WTC11 (cell line): ENCODE data around the gene GRAMD1B. TPM values are rescaled to one million over a fixed set of nuclear protein-coding genes. Genes with fewer than 3 reads are reported as not detected.

Source experiments
- ATAC-seq: fragments of 200-7000 bp; cut with Tn5 transposase; 2 replicates; pipeline ENCODE4 v1.10.0; 2021; ENCODE audit warnings: mild to moderate bottlenecking, moderate library complexity
- CTCF ChIA-PET: fragments of 300-600 bp; sonication (Branson Sonifier 250); formaldehyde crosslinking; loops from one replicate; lab custom pipeline; 2021; ENCODE audit warnings: antibody characterized with exemption; lab: Charles Lee
- POLR2A ChIA-PET: fragments of 350-600 bp; sonication (Branson Sonifier 250); formaldehyde crosslinking; loops from one replicate; lab custom pipeline; 2021; ENCODE audit warnings: antibody characterized with exemption; lab: Charles Lee
- DNase-seq: peaks from one replicate; pipeline ENCODE4 v3.0.0; 2021; ENCODE audit warnings: low spot score
- H3K27ac Mint-ChIP-seq: 2 replicates; pipeline ENCODE4 v1.8.0; 2021; ENCODE audit warnings: mixed read lengths
- H3K27me3 Mint-ChIP-seq: 2 replicates; pipeline ENCODE4 v1.8.0; 2021; ENCODE audit warnings: low read depth, mild to moderate bottlenecking, moderate library complexity, mixed read lengths
- H3K36me3 Mint-ChIP-seq: 2 replicates; pipeline ENCODE4 v1.8.0; 2021; ENCODE audit warnings: mixed read lengths
- H3K4me1 Mint-ChIP-seq: 2 replicates; pipeline ENCODE4 v1.8.0; 2022; ENCODE audit warnings: mixed read lengths
- H3K4me3 Mint-ChIP-seq: 2 replicates; pipeline ENCODE4 v1.8.0; 2021; ENCODE audit warnings: mild to moderate bottlenecking, moderate library complexity, mixed read lengths
- H3K9me3 Mint-ChIP-seq: 2 replicates; pipeline ENCODE4 v1.8.0; 2021; ENCODE audit warnings: mixed read lengths
- ARID4B ChIP-seq: sonication (generic); formaldehyde crosslinking; IDR thresholded peaks from 2 replicates; pipeline ENCODE4 v1.8.0; 2023; ENCODE audit warnings: missing genetic modification reagents, mild to moderate bottlenecking, borderline replicate concordance
- ATF3 ChIP-seq: sonication (generic); formaldehyde crosslinking; conservative IDR thresholded peaks from 2 replicates; pipeline ENCODE4 v1.8.1; 2022; ENCODE audit warnings: mild to moderate bottlenecking, missing genetic modification reagents
- CTCF ChIP-seq: fragments of 200-600 bp; IDR thresholded peaks from 2 replicates; pipeline ENCODE4 v1.8.0; 2022; ENCODE audit warnings: antibody characterized with exemption
- ETV6 ChIP-seq: sonication (generic); formaldehyde crosslinking; IDR thresholded peaks from 2 replicates; pipeline ENCODE4 v1.8.1; 2022; ENCODE audit warnings: mild to moderate bottlenecking, missing genetic modification reagents
- FOXK1 ChIP-seq: sonication (generic); formaldehyde crosslinking; IDR thresholded peaks from 2 replicates; pipeline ENCODE4 v1.8.0; 2022; ENCODE audit warnings: mild to moderate bottlenecking, moderate library complexity, missing genetic modification reagents
- NR1H2 ChIP-seq: sonication (generic); formaldehyde crosslinking; IDR thresholded peaks from 2 replicates; pipeline ENCODE4 v1.9.0; 2021; ENCODE audit warnings: mild to moderate bottlenecking, moderate library complexity, missing genetic modification reagents
- PRRX2 ChIP-seq: fragments of 250-450 bp; sonication (Bioruptor Pico); IDR thresholded peaks from 2 replicates; pipeline ENCODE4 v1.8.0; 2021; ENCODE audit warnings: mild to moderate bottlenecking
- SMAD4 ChIP-seq: sonication (generic); formaldehyde crosslinking; IDR thresholded peaks from 2 replicates; pipeline ENCODE4 v1.8.0; 2022; ENCODE audit warnings: mild to moderate bottlenecking, missing genetic modification reagents
- SP1 ChIP-seq: sonication (generic); formaldehyde crosslinking; conservative IDR thresholded peaks from 2 replicates; pipeline ENCODE4 v1.8.1; 2022; ENCODE audit warnings: missing genetic modification reagents
- TEAD1 ChIP-seq: sonication (generic); formaldehyde crosslinking; IDR thresholded peaks from 2 replicates; pipeline ENCODE4 v1.8.0; 2022; ENCODE audit warnings: mild to moderate bottlenecking, missing genetic modification reagents
- TEAD4 ChIP-seq: sonication (generic); formaldehyde crosslinking; IDR thresholded peaks from 2 replicates; pipeline ENCODE4 v1.8.0; 2022; ENCODE audit warnings: mild to moderate bottlenecking, missing genetic modification reagents
- USF1 ChIP-seq: sonication (generic); formaldehyde crosslinking; IDR thresholded peaks from 2 replicates; pipeline ENCODE4 v1.8.0; 2022; ENCODE audit warnings: mild to moderate bottlenecking, missing genetic modification reagents
- ZMAT4 ChIP-seq: fragments of 250-450 bp; sonication (Bioruptor Pico); IDR thresholded peaks from 2 replicates; pipeline ENCODE4 v1.9.0; 2021; ENCODE audit warnings: mild to moderate bottlenecking
- ZNF263 ChIP-seq: sonication (generic); formaldehyde crosslinking; IDR thresholded peaks from 2 replicates; pipeline ENCODE4 v1.8.1; 2022; ENCODE audit warnings: low read depth, mild to moderate bottlenecking, moderate library complexity, missing genetic modification reagents
- ZNF423 ChIP-seq: fragments of 250-450 bp; sonication (Bioruptor Pico); IDR thresholded peaks from 2 replicates; pipeline ENCODE4 v2.1.2; 2022; ENCODE audit warnings: mild to moderate bottlenecking, moderate library complexity
- ZNF532 ChIP-seq: fragments of 250-450 bp; sonication (Bioruptor Pico); IDR thresholded peaks from 2 replicates; pipeline ENCODE4 v1.9.0; 2021; ENCODE audit warnings: mild to moderate bottlenecking, borderline replicate concordance
- total RNA-seq: library from RNA; stranded (reverse); gene quantifications from 3 replicates; pipeline ENCODE4 v1.2.3, GENCODE V29; 2021

GRAMD1B gene
- total RNA-seq, 1 experiment from 2014 or later: 31.5 TPM

- H3K9me3 Mint-ChIP-seq: 0 out of 2 replicates have a peak, but pooled peaks cover 4% of the 10 kb centered on the region
- peak; percentile 89 for ATAC-seq
- H3K27me3 Mint-ChIP-seq: peaks cover 36% of the 10 kb centered on the region
- POLR2A ChIA-PET: interaction anchor here (0.7 to 1.4 kb wide), 4 partner anchors 68 to 304 kb away, joined by 3 to 5 read pairs (median 3); no protein-coding TSS in a partner anchor
- CTCF ChIA-PET: interaction anchor here (0.5 to 4.4 kb wide), 84 partner anchors 9 to 702 kb away, joined by 3 to 217 read pairs (median 5); partner anchors contain the start of gene GRAMD1B
- peaks cover 30% of the 10 kb centered on the region for H3K4me1 Mint-ChIP-seq
- H3K4me3 Mint-ChIP-seq: no peak overlapping the region
- peak overlapping the region; percentile 49; the same call in 1 of the 2 replicates for H3K27ac Mint-ChIP-seq
- TF ChIP-seq TEAD4 (CRISPR knock-in tag) (no peak), FOXK1 (CRISPR knock-in tag) (no peak), ZNF423 (peak; percentile 56; the same call in 1 of the 2 replicates), CTCF (peak; percentile 45; the same call in 1 of the 2 replicates), SMAD4 (CRISPR knock-in tag) (no peak), ZMAT4 (CRISPR knock-in tag) (no peak), ATF3 (CRISPR knock-in tag) (no peak), NR1H2 (CRISPR knock-in tag) (no peak), ZNF263 (CRISPR knock-in tag) (no peak), TEAD1 (0 out of 2 replicates have a peak, but pooled peaks have one; percentile 30), ETV6 (peak; percentile 24; the same call in 1 of the 2 replicates), SP1 (CRISPR knock-in tag) (no peak), PRRX2 (no peak)
- TF ChIP-seq, all 79 proteins: peak for 4
- no peaks in the 10 kb centered on the region for H3K36me3 Mint-ChIP-seq
- DNase-seq: peak; percentile 78
Observed at GRCh38 chr11:123407130-123407995, 22.7 kb upstream of the GRAMD1B start.

- CTCF ChIA-PET: interaction anchor here (0.5 to 4.4 kb wide), 81 partner anchors 8 to 701 kb away, joined by 3 to 217 read pairs (median 5); partner anchors contain the start of gene GRAMD1B
- H3K4me3 Mint-ChIP-seq: no peak overlapping the region
- DNase-seq (no peak), ATAC-seq (no peak; the same call in 1 of the 2 replicates)
- peaks cover 30% of the 10 kb centered on the region for H3K4me1 Mint-ChIP-seq
- 0 out of 2 replicates have a peak, but pooled peaks cover 4% of the 10 kb centered on the region for H3K9me3 Mint-ChIP-seq
- POLR2A ChIA-PET: interaction anchor here (0.8 to 1.4 kb wide), 3 partner anchors 67 to 305 kb away, joined by 3 to 5 read pairs (median 3); no protein-coding TSS in a partner anchor
- H3K36me3 Mint-ChIP-seq: no peaks in the 10 kb centered on the region
- TF ChIP-seq ZNF532 (CRISPR knock-in tag): no peak
- TF ChIP-seq ARID4B (CRISPR knock-in tag): no peak
- no peak for TF ChIP-seq ZNF423
- TF ChIP-seq USF1 (CRISPR knock-in tag): no peak
- TF ChIP-seq, all 79 proteins: peak for 0
- Mint-ChIP-seq H3K27ac (0 out of 2 replicates have a peak overlapping the region, but pooled peaks have one; percentile 49), H3K27me3 (peaks cover 36% of the 10 kb centered on the region)
Observed at GRCh38 chr11:123407996-123408597, 22.0 kb upstream of the GRAMD1B start.
